IMR-90 (cell line): ENCODE measurements around the gene LY6G5C. TPM values are rescaled to one million over a fixed set of nuclear protein-coding genes. Genes with fewer than 3 reads are reported as not detected.
A peak's percentile ranks its signal among the peaks of the same experiment; 100 is the strongest.

ENCODE experiments used
- ATAC-seq: fragments of 200-7000 bp; cut with Tn5 transposase; 2 replicates; pipeline ENCODE4 v1.9.1; 2020; ENCODE audit warnings: low read depth, mild to moderate bottlenecking, moderate library complexity
- BruUV-seq: library from RNA; stranded (reverse); fragments of 400-500 nt; replicated peaks from 2 replicates; lab custom pipeline; 2021; lab: Mats Ljungman, UMichigan
- CTCF ChIA-PET: fragments of 300-600 bp; formaldehyde crosslinking; extraction: SDS; loops from one replicate; lab custom pipeline; 2021; ENCODE audit warnings: antibody characterized with exemption; lab: Yijun Ruan, JAX
- POLR2A ChIA-PET: fragments of 300-600 bp; sonication (Branson Sonifier 250); formaldehyde crosslinking; loops from one replicate; lab custom pipeline; 2022; ENCODE audit warnings: antibody characterized with exemption; ENCODE audit not compliant: unreplicated experiment; lab: Charles Lee
- DNase-seq: peaks from one replicate; pipeline ENCODE4 v3.0.0; 2013
- H2AFZ ChIP-seq: replicated peaks from 2 replicates; pipeline ENCODE3; 2013; ENCODE audit warnings: low read length, mild to moderate bottlenecking; ENCODE audit not compliant: poor library complexity
- H2AK5ac ChIP-seq: 2 replicates; pipeline ENCODE4 v1.6.1; 2013; ENCODE audit warnings: low read depth, low read length, inconsistent platforms
- H2AK9ac ChIP-seq: replicated peaks from 2 replicates; pipeline ENCODE3; 2013; ENCODE audit warnings: mild to moderate bottlenecking, low read depth, low read length, moderate library complexity; ENCODE audit not compliant: poor library complexity
- H2BK120ac ChIP-seq: 2 replicates; pipeline ENCODE4 v1.6.1; 2013; ENCODE audit warnings: low read depth, low read length, inconsistent platforms
- H2BK15ac ChIP-seq: 3 replicates; pipeline ENCODE4 v1.6.1; 2013; ENCODE audit warnings: low read depth, low read length, inconsistent platforms
- H2BK20ac ChIP-seq: 2 replicates; pipeline ENCODE4 v1.6.1; 2013; ENCODE audit warnings: low read depth, mild to moderate bottlenecking, inconsistent platforms, low read length, moderate library complexity
- H2BK5ac ChIP-seq: 2 replicates; pipeline ENCODE4 v1.6.1; 2013; ENCODE audit warnings: mild to moderate bottlenecking, low read depth, low read length, inconsistent platforms; ENCODE audit not compliant: poor library complexity, severe bottlenecking
- H3K14ac ChIP-seq: replicated peaks from 2 replicates; pipeline ENCODE4 v1.6.1; 2013; ENCODE audit warnings: low read depth, low read length, inconsistent platforms
- H3K18ac ChIP-seq: 2 replicates; pipeline ENCODE4 v1.6.1; 2013; ENCODE audit warnings: low read depth, low read length, control low read depth
- H3K23ac ChIP-seq: 2 replicates; pipeline ENCODE4 v1.6.1; 2013; ENCODE audit warnings: low read depth, low read length, inconsistent platforms
- H3K27ac ChIP-seq: 2 replicates; pipeline ENCODE4 v1.5.1; 2013; ENCODE audit warnings: mild to moderate bottlenecking, control low read depth, low read length; ENCODE audit not compliant: insufficient read depth
- H3K27me3 ChIP-seq: 2 replicates; pipeline ENCODE4 v1.6.1; 2013; ENCODE audit warnings: low read length; ENCODE audit not compliant: control insufficient read depth, insufficient read depth
- H3K36me3 ChIP-seq: 2 replicates; pipeline ENCODE4 v1.6.1; 2013; ENCODE audit warnings: low read length, mixed read lengths; ENCODE audit not compliant: control insufficient read depth, insufficient read depth
- H3K4ac ChIP-seq: 2 replicates; pipeline ENCODE4 v1.6.1; 2013; ENCODE audit warnings: low read depth, low read length, inconsistent platforms
- H3K4me1 ChIP-seq: 2 replicates; pipeline ENCODE4 v1.6.1; 2013; ENCODE audit warnings: low read length, mixed read lengths; ENCODE audit not compliant: control insufficient read depth, insufficient read depth
- H3K4me2 ChIP-seq: 2 replicates; pipeline ENCODE4 v1.6.1; 2013; ENCODE audit warnings: low read depth, mild to moderate bottlenecking, control low read depth, low read length, moderate library complexity
- H3K4me3 ChIP-seq: 2 replicates; pipeline ENCODE4 v1.5.1; 2013; ENCODE audit warnings: low read depth, mild to moderate bottlenecking, control low read depth, low read length, moderate library complexity; ENCODE audit not compliant: insufficient read depth
- H3K56ac ChIP-seq: 2 replicates; pipeline ENCODE4 v1.6.1; 2013; ENCODE audit warnings: low read length, inconsistent platforms; ENCODE audit not compliant: insufficient read depth; ENCODE audit errors: extremely low read depth
- H3K79me1 ChIP-seq, 2 experiments: 2 replicates each; pipeline ENCODE4 v1.6.1; 2013; ENCODE audit warnings: low read length in 2 of 2, inconsistent platforms in 1 of 2, low read depth in 1 of 2
- H3K9ac ChIP-seq: 2 replicates; pipeline ENCODE4 v1.6.1; 2013; ENCODE audit warnings: low read depth, low read length, control low read depth
- H3K9me1 ChIP-seq: 2 replicates; pipeline ENCODE4 v1.6.1; 2013; ENCODE audit warnings: low read length, inconsistent platforms; ENCODE audit not compliant: insufficient read depth
- H3K9me3 ChIP-seq: 2 replicates; pipeline ENCODE4 v1.6.1; 2013; ENCODE audit warnings: low read length; ENCODE audit not compliant: control insufficient read depth, insufficient read depth
- H4K20me1 ChIP-seq: 2 replicates; pipeline ENCODE4 v1.6.1; 2013; ENCODE audit warnings: low read length, inconsistent platforms; ENCODE audit not compliant: insufficient read depth
- H4K5ac ChIP-seq: 2 replicates; pipeline ENCODE4 v1.6.1; 2013; ENCODE audit warnings: mild to moderate bottlenecking, low read depth, low read length, control low read depth
- H4K8ac ChIP-seq, 2 experiments: 2 replicates each; pipeline ENCODE4 v1.6.1; 2013; ENCODE audit warnings: low read depth in 2 of 2, low read length in 2 of 2, control low read depth in 1 of 2, inconsistent platforms in 1 of 2
- H4K91ac ChIP-seq: 2 replicates; pipeline ENCODE4 v1.6.1; 2013; ENCODE audit warnings: low read depth, low read length, inconsistent platforms; ENCODE audit not compliant: insufficient read depth
- SMC3 ChIP-seq: fragments of 150-350 bp; IDR thresholded peaks from 2 replicates; pipeline ENCODE4 v1.6.1; 2016; ENCODE audit warnings: low read depth, mild to moderate bottlenecking, antibody characterized with exemption, low read length, moderate library complexity
- WGBS, 2 experiments: methylation state at CpG; one replicate each; pipeline versions ENCODE4 v1.1.5 to v1.1.7; 2013; ENCODE audit warnings: missing lambda C conversion rate in 2 of 2; ENCODE audit not compliant: insufficient read length in 1 of 2; ENCODE audit errors: extremely low coverage in 2 of 2; 5-methylcytosine and 5-hydroxymethylcytosine counted together
- dilution Hi-C: fragments of 300-500 bp; cut with HindIII; formaldehyde crosslinking; loops from one replicate; pipeline ENCODE4 v1.14.3; 2018; ENCODE audit warnings: low sequenced_read_pairs; ENCODE audit not compliant: unreplicated experiment
- in situ Hi-C: fragments of 300-500 bp; cut with MboI; formaldehyde crosslinking; loops from 3 replicates; pipeline ENCODE4 v1.14.3; 2019; ENCODE audit warnings: low sequenced_read_pairs, inconsistent platforms, mixed read lengths
- intact Hi-C: fragments of 100-400 bp; cut with micrococcal nuclease; formaldehyde crosslinking; loops from 2 replicates; pipeline ENCODE4 v1.10.0; 2022
- polyA plus RNA-seq, 3 experiments: library from polyadenylated mRNA; depleted of rRNA; stranded (reverse); fragments of >200 nt; gene quantifications; 2 replicates each; pipeline ENCODE4 v1.2.3, GENCODE V29; 2012; ENCODE audit warnings: low replicate concordance in 1 of 3
- total RNA-seq: library from RNA; depleted of rRNA; stranded (reverse); fragments of >200 nt; gene quantifications from 2 replicates; pipeline ENCODE4 v1.2.3, GENCODE V29; 2012

The LY6G5C gene
- total and polyA plus RNA-seq, 2 of the 4 experiments (the other 2 are of a cell fraction): 0.18 to 2.0 TPM

DNA sequence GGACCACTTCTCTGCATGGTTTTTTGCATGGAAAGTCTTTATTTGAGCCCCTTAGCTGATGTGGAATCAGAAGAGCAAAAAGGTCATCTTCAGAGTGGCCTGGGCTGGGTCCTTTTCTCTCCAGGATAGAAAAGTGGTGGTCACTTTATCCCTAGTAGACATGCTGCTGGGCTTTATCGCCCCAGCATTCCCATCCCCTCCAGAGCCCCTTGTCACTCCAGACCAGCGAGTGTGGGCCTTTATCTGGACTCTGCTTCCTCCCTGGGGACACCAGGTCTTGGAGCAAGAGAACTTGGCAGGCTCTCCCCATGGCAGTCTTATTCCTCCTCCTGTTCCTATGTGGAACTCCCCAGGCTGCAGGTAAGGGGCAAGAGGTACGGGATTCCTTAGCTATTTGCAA, 25.7 kb upstream of the LY6G5C start, which contains the start of gene LY6G6F:
Gene LY6G6F (plus strand): TSS at position 268 of the 400 bp plus-strand sequence. CDS start 41 bp downstream, at position 309.
- intact Hi-C loops: no loop called here
- dilution Hi-C loops: no loop called here
- Histone ChIP-seq H3K27me3 (peaks cover 12% of the 10 kb centered on the region; the same call in 1 of the 2 replicates), H3K4ac (no peak within 1 kb of the TSS), H3K36me3 (no peaks in the 10 kb centered on the region), H2AK5ac (no peak within 1 kb of the TSS), H3K79me1 (peaks cover 7 to 13% of the 10 kb centered on the region in 2 experiments), H3K56ac (no peak within 1 kb of the TSS), H3K4me3 (no peak within 1 kb of the TSS), H4K8ac (no peak within 1 kb of the TSS), H2BK15ac (no peak within 1 kb of the TSS), H4K91ac (no peak within 1 kb of the TSS), H3K27ac (no peak within 1 kb of the TSS), H3K9ac (no peak within 1 kb of the TSS), H4K20me1 (0 out of 2 replicates have a peak, but pooled peaks cover 6% of the 10 kb centered on the region), H4K5ac (no peak within 1 kb of the TSS), H3K14ac (no peak within 1 kb of the TSS), H2BK120ac (no peak within 1 kb of the TSS), H3K9me3 (no peaks in the 10 kb centered on the region), H2AK9ac (no peak within 1 kb of the TSS), H2BK5ac (no peak within 1 kb of the TSS), H3K4me2 (no peak within 1 kb of the TSS), H2AFZ (peak within 1 kb of the TSS; percentile 61), H3K18ac (no peak within 1 kb of the TSS), H2BK20ac (no peak within 1 kb of the TSS), H3K4me1 (peaks cover 5% of the 10 kb centered on the region), H3K9me1 (peaks cover 3% of the 10 kb centered on the region; the same call in 1 of the 2 replicates), H3K23ac (no peak within 1 kb of the TSS)
- in situ Hi-C loops: no loop called here
- ChIA-PET CTCF (no interaction called here), POLR2A (interaction anchor here (0.6 kb wide), 1 partner anchor 121 kb away, joined by 3 read pairs; the partner anchor contains the start of gene HSPA1B)
- ATAC-seq (no peak), DNase-seq (no peak)
- TF ChIP-seq SMC3: no peak
- WGBS, 2 experiments: 100% methylated on average over 1 of the region's 3 CpGs; no CpG with 5 or more reads in 1 of the 2 experiments
- no TSS peak for BruUV-seq
